ENCODE measurements around the gene PRCD. TPM values are rescaled to one million over a fixed set of nuclear protein-coding genes. Genes with fewer than 3 reads are reported as not detected.
A peak's percentile ranks its signal among the peaks of the same experiment; 100 is the strongest.
"Not testable (repeated sequence)": the region's sequence is repeated elsewhere in the genome, so short reads cannot be mapped to it uniquely, and the experiment has no call there.

PRCD gene
- total RNA-seq, 2 experiments from 2014 or later: not detected

DNA sequence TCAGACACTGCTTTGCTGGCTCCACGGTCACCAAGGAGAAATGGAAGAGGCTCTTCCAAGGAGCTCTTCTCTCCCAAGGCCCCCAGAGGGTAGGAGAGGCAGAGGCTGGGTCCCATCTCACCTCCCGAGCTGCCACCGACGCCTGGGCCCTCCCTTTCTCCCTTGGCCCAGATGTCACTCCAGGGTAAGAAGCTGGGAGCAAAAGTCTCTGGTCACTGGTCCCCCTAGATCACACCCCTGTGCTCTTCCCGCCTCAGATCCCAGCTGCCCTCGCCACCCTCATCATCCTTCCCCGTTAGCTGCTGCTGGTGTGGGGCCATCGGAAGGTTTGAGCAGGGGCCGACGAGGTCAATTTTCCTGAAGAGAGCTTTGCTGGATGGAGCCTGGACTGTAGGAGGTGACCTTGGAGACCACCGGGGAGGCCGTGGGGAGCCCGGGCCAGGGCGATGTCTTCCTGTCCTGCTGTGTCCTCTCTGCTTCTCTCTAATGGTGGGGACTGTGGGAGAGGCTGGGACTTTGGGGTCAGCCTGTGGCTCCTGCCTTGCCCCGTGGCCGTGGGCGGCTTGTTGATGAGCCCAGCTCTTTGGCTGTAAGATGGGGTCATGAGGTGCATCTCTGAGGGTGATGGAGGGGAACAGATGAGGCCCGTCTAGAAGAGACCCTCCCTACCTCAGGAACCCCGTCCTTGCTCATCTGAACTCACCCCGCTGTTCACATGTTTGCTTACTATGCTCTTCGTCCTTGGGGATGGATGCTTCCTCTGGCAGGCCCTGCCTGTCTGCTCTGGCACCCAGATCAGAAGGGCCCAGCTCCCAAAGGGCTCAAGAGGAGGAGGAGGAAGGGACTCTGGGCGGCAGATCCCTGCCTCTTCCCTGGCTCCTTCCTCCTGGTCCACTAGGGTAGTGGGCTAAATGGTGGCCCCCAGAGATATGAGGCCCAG, 27.2 kb upstream of the PRCD start:
- no peak for ATAC-seq
- no peak overlapping the region for H3K4me3 Mint-ChIP-seq

DNA sequence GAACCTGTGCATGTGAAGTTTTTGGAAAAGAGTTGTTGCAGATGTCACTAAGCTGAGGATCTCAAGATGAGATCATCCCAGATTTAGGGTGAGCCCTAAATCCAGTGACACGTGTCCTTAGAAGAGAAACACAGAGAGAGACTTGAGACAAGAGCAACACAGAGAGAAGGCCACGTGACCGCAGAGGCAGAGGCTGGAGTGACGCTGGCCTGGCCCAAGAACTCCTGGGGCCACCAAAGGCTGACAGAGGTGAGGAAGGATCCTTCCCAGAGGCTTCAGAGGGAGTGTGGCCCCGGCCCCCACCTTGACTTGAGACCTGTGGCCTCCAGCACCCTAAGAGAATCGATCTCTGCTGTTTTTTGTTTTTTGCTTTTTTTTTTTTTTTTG, 26.5 kb upstream of the PRCD start:
- CTCF ChIA-PET: interaction anchor here (1.0 to 15.6 kb wide), 6 partner anchors 10 to 168 kb away, joined by 3 to 192 read pairs (median 14); partner anchors contain the start of genes AANAT and RHBDF2
- H3K4me3 Mint-ChIP-seq: no peak overlapping the region

More for the DNA sequence above, 27.2 kb upstream of the PRCD start:
- DNase-seq: no peak
- Mint-ChIP-seq H3K27ac (peak overlapping the region; percentile 77), H3K4me1 (peaks cover 47% of the 10 kb centered on the region), H3K9me3 (ENCODE audit: low read depth) (no peaks in the 10 kb centered on the region), H3K27me3 (no peaks in the 10 kb centered on the region), H3K36me3 (no peaks in the 10 kb centered on the region)
- CTCF ChIA-PET: interaction anchor here (0.5 to 15.6 kb wide), 9 partner anchors 10 to 1309 kb away, joined by 3 to 192 read pairs (median 4); partner anchors contain the start of genes AANAT and RHBDF2

DNA sequence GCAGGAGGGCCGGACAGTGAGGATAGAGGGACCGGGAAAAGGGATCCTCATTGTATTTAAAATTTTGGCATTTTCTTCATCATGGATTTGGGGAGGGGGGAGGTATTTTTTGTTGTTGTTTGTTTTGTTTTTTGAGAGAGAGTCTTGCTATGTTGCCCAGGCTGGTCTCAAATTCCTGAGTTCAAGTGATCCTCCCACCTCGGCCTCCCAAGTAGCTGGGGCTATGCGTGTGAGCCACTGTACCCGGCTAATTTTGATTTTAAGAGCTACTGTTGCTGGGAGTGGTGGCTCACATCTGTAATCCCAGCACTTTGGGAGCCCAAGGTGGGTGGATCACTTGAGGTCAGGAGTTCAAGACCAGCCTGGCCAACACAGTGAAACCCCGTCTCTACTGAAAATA, 25.5 kb upstream of the PRCD start:
- H3K27ac Mint-ChIP-seq: peak overlapping the region; percentile 98
- not testable (repeated sequence) for H3K9me3 Mint-ChIP-seq (ENCODE audit: low read depth); H3K27me3 Mint-ChIP-seq; H3K36me3 Mint-ChIP-seq; DNase-seq; ATAC-seq; H3K4me3 Mint-ChIP-seq
- peaks cover 47% of the 10 kb centered on the region for H3K4me1 Mint-ChIP-seq
- CTCF ChIA-PET: interaction anchor here (0.6 to 3.9 kb wide), 9 partner anchors 8 to 128 kb away, joined by 3 to 23 read pairs (median 3); partner anchors contain the start of gene RHBDF2

More for the DNA sequence above, 26.5 kb upstream of the PRCD start:
- ATAC-seq (no peak), DNase-seq (no peak)
- Mint-ChIP-seq H3K27ac (peak overlapping the region; percentile 77), H3K36me3 (no peaks in the 10 kb centered on the region), H3K27me3 (no peaks in the 10 kb centered on the region), H3K9me3 (ENCODE audit: low read depth) (no peaks in the 10 kb centered on the region), H3K4me1 (peaks cover 47% of the 10 kb centered on the region)

DNA sequence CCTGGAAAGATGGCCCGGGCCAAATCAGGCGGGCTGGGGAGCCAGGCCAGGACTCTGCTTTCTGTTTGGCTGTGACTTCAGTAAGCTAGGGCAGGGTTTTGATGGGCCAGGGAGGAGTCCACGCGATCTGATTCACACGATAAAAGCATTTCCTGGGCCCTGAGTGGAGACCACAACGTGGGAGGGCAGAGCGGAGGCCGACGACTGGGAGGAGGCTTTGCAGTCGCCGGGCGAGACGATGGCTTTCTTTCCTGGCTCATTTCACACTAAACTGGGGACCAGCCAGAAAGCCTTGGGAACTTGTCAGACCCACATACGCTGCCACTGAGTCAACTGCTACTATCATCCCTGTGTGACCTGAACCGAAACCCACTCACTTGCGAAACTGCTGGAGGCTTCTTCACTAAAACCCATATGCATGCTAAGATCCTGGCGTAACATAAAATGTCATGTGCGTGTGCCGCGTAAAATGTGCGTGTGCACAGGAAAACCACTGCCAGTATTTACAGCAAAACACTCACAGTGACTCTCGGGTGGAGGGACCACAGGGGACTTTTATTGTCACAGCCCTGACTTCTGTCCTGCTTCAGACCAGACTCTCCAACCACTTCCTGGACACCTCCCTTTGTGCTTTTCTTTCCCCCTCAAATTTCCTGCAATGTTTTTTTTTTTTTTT, 24.4 kb upstream of the PRCD start:
- DNase-seq (peak; percentile 91), ATAC-seq (peak; percentile 86)
- H3K36me3 Mint-ChIP-seq: no peaks in the 10 kb centered on the region
- H3K4me3 Mint-ChIP-seq: peak overlapping the region; percentile 53
- H3K9me3 Mint-ChIP-seq (ENCODE audit: low read depth): no peaks in the 10 kb centered on the region
- H3K27me3 Mint-ChIP-seq: no peaks in the 10 kb centered on the region
- CTCF ChIA-PET: interaction anchor here (0.7 to 3.9 kb wide), 11 partner anchors 8 to 129 kb away, joined by 3 to 23 read pairs (median 3); partner anchors contain the start of gene RHBDF2
- H3K27ac Mint-ChIP-seq: peak overlapping the region; percentile 98
- H3K4me1 Mint-ChIP-seq: peaks cover 47% of the 10 kb centered on the region

DNA sequence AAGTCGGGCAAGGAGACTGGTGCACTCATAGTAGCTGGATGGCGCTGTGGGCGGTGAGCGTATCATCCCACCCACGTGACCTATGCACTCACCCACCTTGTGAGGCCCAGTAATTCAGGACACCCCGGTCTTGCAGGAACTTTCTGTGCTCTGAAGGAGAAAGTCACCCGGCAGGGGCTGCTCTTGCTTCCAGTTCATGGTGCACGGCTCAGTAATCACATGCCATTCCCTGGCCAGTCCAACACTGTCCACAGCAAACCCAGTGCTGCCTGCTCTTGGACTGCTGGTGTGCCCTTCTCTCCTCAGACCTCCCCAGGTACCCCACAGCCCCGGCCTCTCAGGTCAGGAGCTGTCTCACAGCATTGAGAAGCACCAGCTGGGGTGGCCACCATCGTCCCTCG, 22.2 kb upstream of the PRCD start:
- H3K4me1 Mint-ChIP-seq: peaks cover 32% of the 10 kb centered on the region
- H3K27me3 Mint-ChIP-seq: peaks cover 3% of the 10 kb centered on the region
- ATAC-seq (no peak), DNase-seq (no peak)
- H3K4me3 Mint-ChIP-seq: no peak overlapping the region
- CTCF ChIA-PET: interaction anchor here (0.7 to 3.9 kb wide), 6 partner anchors 10 to 163 kb away, joined by 3 to 14 read pairs (median 4); no protein-coding TSS in a partner anchor
- H3K27ac Mint-ChIP-seq: peak overlapping the region; percentile 20
- no peaks in the 10 kb centered on the region for H3K9me3 Mint-ChIP-seq (ENCODE audit: low read depth)
- no peaks in the 10 kb centered on the region for H3K36me3 Mint-ChIP-seq

DNA sequence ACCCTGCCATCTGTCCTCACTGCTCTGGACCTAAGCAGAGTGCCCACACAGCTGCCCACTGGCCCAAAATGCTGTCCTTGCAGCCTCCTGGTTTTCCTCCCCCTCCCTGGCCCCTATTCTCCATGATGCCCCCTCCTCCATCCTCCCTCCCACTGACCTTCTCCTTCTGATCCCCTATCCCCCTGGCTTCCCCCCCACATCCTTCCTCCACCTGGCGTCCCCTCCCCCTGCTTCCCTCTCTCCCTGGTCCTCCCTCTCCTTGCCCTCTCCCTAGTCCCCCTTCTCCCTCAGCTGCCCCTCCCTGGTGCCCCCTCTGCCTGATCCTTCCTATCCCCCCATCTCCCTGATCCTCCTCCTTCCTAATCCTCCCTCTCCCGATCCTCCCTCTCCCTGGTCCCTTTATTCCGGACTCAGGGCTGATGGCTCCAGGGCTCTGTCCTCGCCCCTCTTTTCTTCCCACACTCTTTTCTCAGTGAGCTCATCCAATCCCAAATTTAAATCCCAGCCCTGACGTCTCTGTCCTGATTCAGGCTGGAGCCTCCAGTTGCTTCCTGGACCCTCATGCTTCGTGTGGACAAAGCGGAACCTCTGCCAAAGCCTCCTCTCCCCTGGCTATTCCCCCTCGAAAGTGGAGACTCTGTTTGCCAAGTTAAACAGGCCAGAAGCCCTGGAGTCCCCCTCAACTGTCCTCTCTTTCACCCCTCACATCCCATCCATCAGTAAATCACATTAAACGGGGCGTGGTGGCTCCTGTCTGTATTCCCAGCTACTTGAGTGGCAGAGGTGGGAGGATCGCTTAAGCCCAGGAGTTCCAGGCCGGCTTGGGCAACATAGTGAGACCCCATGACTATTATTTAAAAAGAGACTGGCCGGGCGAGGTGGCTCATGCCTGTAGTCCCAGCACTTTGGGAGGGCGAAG, 20.5 kb upstream of the PRCD start:
- ATAC-seq (no peak), DNase-seq (no peak)
- Mint-ChIP-seq H3K27ac (no peak overlapping the region), H3K36me3 (no peaks in the 10 kb centered on the region), H3K4me3 (no peak overlapping the region), H3K27me3 (peaks cover 5% of the 10 kb centered on the region), H3K4me1 (peaks cover 29% of the 10 kb centered on the region), H3K9me3 (ENCODE audit: low read depth) (no peaks in the 10 kb centered on the region)
- CTCF ChIA-PET: interaction anchor here (0.7 to 6.6 kb wide), 4 partner anchors 9 to 631 kb away, joined by 3 to 46 read pairs (median 6); no protein-coding TSS in a partner anchor

DNA sequence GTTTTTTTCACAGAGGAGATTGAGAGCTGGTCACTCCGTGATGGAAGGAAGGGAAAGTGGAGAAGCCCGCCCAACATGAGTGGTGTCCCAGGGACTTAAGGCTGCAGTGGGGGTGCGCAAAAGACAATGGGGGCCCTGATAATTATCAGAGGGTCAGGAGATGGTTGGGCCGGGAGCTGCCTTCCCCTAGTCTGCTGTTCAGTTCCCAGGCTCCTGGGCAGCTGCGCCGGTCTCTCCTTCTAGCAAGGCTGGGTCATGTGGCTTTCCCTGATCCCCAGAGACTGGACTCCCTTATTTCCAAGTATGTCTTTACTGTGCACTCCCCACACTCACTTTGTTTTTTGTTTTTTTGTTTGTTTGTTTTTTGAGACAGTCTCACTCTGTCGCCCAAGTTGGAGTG, 18.6 kb upstream of the PRCD start:
- ATAC-seq: no peak
- peaks cover 7% of the 10 kb centered on the region for H3K27me3 Mint-ChIP-seq
- H3K4me3 Mint-ChIP-seq: no peak overlapping the region
- H3K4me1 Mint-ChIP-seq: peaks cover 13% of the 10 kb centered on the region
- CTCF ChIA-PET: interaction anchor here (3.6 to 6.6 kb wide), 5 partner anchors 13 to 160 kb away, joined by 25 to 106 read pairs (median 46); no protein-coding TSS in a partner anchor
- H3K36me3 Mint-ChIP-seq: no peaks in the 10 kb centered on the region
- H3K9me3 Mint-ChIP-seq (ENCODE audit: low read depth): no peaks in the 10 kb centered on the region
- no peak for DNase-seq
- no peak overlapping the region for H3K27ac Mint-ChIP-seq

DNA sequence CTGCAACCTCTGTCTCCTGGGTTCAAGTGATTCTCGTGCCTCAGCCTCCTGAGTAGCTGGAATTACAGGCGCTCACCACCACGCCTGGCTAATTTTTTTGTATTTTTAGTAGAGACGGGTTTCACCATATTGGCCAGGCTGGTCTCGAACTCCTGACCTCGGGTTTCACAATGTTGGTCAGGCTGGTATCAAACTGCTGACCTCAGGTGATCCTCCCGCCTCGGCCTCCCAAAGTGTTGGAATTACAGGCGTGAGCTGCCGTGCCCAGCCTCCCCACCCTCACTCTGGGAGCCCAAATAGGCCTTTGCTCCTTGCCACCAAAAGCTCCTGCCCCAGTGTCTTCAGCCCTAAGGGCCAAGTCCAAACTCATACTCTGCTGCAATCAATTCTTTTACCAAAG, 18.2 kb upstream of the PRCD start:
- H3K27ac Mint-ChIP-seq; H3K27me3 Mint-ChIP-seq; H3K36me3 Mint-ChIP-seq; H3K4me1 Mint-ChIP-seq; H3K9me3 Mint-ChIP-seq (ENCODE audit: low read depth); H3K4me3 Mint-ChIP-seq; ATAC-seq; DNase-seq: not testable (repeated sequence)
- CTCF ChIA-PET: interaction anchor here (1.8 to 6.6 kb wide), 7 partner anchors 10 to 160 kb away, joined by 7 to 106 read pairs (median 25); no protein-coding TSS in a partner anchor

DNA sequence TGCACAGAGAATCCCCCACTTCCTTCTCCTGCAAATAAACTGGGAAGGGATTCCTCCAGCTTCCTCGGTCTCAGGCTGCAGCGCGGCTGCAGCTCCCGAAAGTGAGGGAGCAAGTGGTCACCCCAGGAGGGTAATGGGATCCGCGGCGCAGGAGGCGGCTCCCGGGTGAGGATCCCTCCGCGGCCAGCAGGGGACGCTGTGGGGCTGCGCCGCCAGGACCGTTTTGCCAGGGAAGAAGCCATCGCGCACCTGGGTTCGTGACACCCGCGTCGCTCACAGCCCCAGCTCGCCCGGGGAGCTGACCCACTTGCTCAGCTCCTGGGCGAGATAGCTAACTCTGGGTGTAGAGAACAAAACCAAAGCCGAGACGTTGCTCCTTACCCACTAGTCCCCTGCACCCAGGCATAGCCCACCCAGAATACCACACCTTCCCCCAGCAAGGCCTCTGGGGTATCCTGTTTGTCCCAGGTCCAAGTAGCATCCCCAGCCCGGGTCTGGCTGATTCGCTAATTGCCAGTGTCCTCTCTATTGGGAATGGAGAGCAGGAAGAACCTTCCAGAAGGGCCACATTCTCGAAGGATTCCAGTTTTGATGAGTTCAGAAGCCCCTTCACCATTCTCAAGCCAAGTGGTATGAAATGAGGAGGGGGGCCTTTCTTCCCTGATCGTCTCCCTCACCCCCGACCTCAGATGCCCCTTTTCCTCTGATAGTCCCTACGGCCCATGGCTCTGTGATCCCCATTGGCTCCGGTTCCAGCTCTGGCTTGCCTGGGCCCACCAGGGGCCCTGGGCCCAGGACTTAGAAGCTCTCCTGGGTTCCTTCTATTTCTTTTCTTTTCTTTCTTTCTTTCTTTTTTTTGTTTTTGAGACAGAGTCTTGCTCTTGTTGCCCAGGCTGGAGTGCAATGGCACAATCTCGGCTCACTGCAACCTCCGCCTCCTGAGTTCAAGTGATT, 16.5 kb upstream of the PRCD start:
- DNase-seq: peak; percentile 85
- H3K27me3 Mint-ChIP-seq: peaks cover 7% of the 10 kb centered on the region
- peaks cover 15% of the 10 kb centered on the region for H3K4me1 Mint-ChIP-seq
- peak; percentile 88 for ATAC-seq
- peak overlapping the region; percentile 8 for H3K4me3 Mint-ChIP-seq
- H3K27ac Mint-ChIP-seq: no peak overlapping the region
- no peaks in the 10 kb centered on the region for H3K9me3 Mint-ChIP-seq (ENCODE audit: low read depth)
- H3K36me3 Mint-ChIP-seq: no peaks in the 10 kb centered on the region
- CTCF ChIA-PET: interaction anchor here (0.5 to 6.6 kb wide), 54 partner anchors 9 to 249 kb away, joined by 3 to 106 read pairs (median 4); partner anchors contain the start of genes AANAT, CYGB, PRCD and SPHK1

DNA sequence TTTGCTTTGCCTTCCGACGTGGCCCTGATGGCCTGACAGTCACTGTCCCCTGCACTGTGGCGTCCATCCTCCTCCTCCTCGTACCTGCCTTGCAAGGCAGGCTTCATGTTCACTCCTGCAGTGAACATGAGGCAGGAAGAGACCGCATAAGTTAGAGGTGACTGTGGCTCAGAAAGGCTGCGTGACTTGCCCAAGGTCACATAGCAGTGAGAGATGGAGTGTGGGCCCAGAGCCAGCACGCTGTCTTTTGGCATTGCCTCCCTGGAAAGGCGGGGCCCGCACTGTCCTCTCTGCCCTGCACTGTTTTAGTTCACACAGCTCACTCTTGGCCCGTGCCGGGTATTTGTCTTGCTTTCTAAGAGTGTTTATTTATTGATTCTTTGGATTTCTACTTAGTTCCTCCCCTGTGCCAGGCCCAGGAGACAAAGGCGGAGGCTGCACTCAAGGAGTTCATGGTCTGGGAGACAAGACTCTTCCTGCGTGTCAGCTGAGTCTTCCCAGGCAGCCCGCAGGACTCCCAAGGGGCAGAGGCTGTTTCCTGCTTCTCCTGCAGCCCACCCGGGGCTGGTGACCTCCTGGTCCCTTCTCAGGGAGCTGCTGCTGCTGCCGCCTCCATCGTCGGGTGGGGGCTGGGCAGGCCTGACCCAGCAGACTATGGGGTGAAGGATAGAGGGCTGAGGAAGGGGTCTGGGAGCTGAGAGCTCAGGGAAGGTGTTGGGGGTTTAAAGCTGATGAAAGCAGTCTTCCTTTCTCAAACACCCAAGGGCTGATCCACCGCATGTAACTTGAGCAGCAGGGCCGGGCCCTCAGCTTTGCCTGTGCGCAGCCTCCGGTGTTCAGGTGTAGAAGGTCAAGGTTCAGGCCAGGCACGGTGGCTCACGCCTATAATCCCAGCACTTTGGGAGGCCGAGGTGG, 15.0 kb upstream of the PRCD start:
- no peak for DNase-seq
- Mint-ChIP-seq H3K27ac (no peak overlapping the region), H3K27me3 (peaks cover 7% of the 10 kb centered on the region), H3K4me1 (peaks cover 20% of the 10 kb centered on the region), H3K36me3 (no peaks in the 10 kb centered on the region), H3K9me3 (ENCODE audit: low read depth) (no peaks in the 10 kb centered on the region), H3K4me3 (no peak overlapping the region)
- CTCF ChIA-PET: interaction anchor here (1.3 to 6.6 kb wide), 7 partner anchors 10 to 140 kb away, joined by 5 to 106 read pairs (median 18); partner anchors contain the start of genes SPHK1 and ST6GALNAC2
- no peak for ATAC-seq

DNA sequence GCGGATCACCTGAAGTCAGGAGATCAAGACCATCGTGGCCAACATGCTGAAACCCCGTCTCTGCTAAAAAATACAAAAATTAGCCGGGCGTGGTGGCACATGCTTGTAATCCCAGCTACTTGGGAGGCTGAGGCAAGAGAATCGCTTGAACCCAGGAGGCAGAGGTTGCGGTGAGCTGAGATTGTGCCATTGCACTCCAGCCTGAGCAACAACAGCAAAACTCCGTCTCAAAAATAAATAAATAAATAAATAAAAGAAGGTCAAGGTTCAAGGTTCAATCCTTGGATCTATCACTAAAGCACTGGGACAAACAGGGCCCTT, 14.4 kb upstream of the PRCD start:
- not testable (repeated sequence) for H3K36me3 Mint-ChIP-seq; H3K27me3 Mint-ChIP-seq; H3K27ac Mint-ChIP-seq; H3K4me3 Mint-ChIP-seq; H3K9me3 Mint-ChIP-seq (ENCODE audit: low read depth); ATAC-seq; DNase-seq
- CTCF ChIA-PET: interaction anchor here (1.3 to 6.6 kb wide), 4 partner anchors 19 to 99 kb away, joined by 5 to 106 read pairs (median 62); partner anchors contain the start of gene ST6GALNAC2
- H3K4me1 Mint-ChIP-seq: peaks cover 20% of the 10 kb centered on the region
